T-helper 1 cell treated with Interleukin-12 subunit alpha and Interleukin-12 subunit beta and Interleukin-4 antibody, amounts not matched to agents 30 μg/mL and 1 μg/mL, for 36 hours (primary cell): Measurements from ENCODE around the gene PLAC9.

ENCODE experiments used
- H3K27ac Mint-ChIP-seq: one replicate; pipeline ENCODE4 v1.8.0; 2021; ENCODE audit warnings: mild to moderate bottlenecking, mixed read lengths
- H3K27me3 Mint-ChIP-seq: one replicate; pipeline ENCODE4 v1.8.0; 2021; ENCODE audit warnings: low read depth, mixed read lengths
- H3K36me3 Mint-ChIP-seq: one replicate; pipeline ENCODE4 v1.8.0; 2021; ENCODE audit warnings: low read depth, mixed read lengths
- H3K4me1 Mint-ChIP-seq: one replicate; pipeline ENCODE4 v1.8.0; 2021; ENCODE audit warnings: low read depth, mixed read lengths
- H3K4me3 Mint-ChIP-seq: one replicate; pipeline ENCODE4 v1.8.0; 2021; ENCODE audit warnings: mild to moderate bottlenecking, moderate library complexity, mixed read lengths
- H3K9me3 Mint-ChIP-seq: one replicate; pipeline ENCODE4 v1.8.0; 2021; ENCODE audit warnings: mixed read lengths

Gene PLAC9

GRCh38 chr10:80194373-80195045 lies 62.0 kb downstream of the PLAC9 start:
- Mint-ChIP-seq H3K4me3 (no peak overlapping the region), H3K27ac (no peak overlapping the region), H3K27me3 (no peaks in the 10 kb centered on the region), H3K9me3 (peaks cover 4% of the 10 kb centered on the region), H3K4me1 (peaks cover 57% of the 10 kb centered on the region), H3K36me3 (peaks cover 26% of the 10 kb centered on the region)
